ENCODE results near the gene DUSP6. TPM values are rescaled to one million over a fixed set of nuclear protein-coding genes. Genes with fewer than 3 reads are reported as not detected.

Gene DUSP6
- polyA plus RNA-seq, 1 donor from 2014 or later, result 44.3 TPM

DNA sequence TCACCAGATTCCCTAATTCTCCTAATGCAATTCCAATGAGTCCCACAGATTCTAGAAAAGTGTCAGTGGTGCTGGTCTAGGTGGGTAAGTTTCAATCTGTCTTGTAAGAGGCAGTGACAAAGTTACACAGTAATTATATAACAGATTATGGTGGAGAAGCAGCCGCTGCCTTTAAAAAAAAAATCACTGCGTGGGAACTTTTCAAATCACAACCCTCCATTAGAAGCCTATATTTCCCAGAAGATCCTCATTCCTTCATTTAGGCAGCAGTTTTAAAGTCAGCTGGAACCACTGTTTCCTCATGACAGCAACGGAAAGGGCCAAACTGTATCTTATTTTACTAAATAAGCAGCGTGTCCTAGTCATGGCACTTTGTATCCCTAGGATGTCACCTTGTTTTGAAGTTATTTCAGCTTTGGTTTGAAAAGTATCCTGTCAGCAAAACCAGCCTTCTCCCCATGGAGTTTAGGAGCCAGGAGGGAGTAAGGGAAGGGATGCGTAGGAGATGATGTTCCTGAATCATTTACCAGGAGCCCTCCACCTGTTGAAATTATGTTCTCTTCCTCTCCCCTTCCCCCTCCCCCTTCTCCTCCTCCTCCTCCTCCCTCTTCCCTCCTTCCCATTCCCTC lies 27.7 kb upstream of the DUSP6 start:
- no peak overlapping the region for H3K4me2 ChIP-seq (ENCODE audit: low read length)
- no peak for TF ChIP-seq EP300 (conservative IDR thresholded peaks at IDR 0.05; ENCODE audit: poor library complexity, severe bottlenecking)
- no peak for TF ChIP-seq TAF1 (IDR thresholded peaks at IDR 0.05; ENCODE audit: low read depth)
- TF ChIP-seq REST (IDR thresholded peaks at IDR 0.05; ENCODE audit: borderline replicate concordance), result no peak
- no peak for TF ChIP-seq POLR2AphosphoS5 (IDR thresholded peaks at IDR 0.05)
- no peak for TF ChIP-seq SMC3 (conservative IDR thresholded peaks at IDR 0.05; ENCODE audit: poor library complexity)
- TF ChIP-seq EZH2 (IDR thresholded peaks at IDR 0.05; ENCODE audit: borderline replicate concordance, insufficient read depth, low read length, poor library complexity, severe bottlenecking), result no peak
- TF ChIP-seq CTCF (IDR thresholded peaks at IDR 0.05; ENCODE audit: poor library complexity, severe bottlenecking), result no peak
- TF ChIP-seq RAD21 (conservative IDR thresholded peaks at IDR 0.05), result no peak
- TF ChIP-seq MXI1 (conservative IDR thresholded peaks at IDR 0.05; ENCODE audit: poor library complexity, severe bottlenecking), result no peak
- no peaks in the 10 kb centered on the region for H3K9me3 ChIP-seq (ENCODE audit: low read length)
- H3F3A ChIP-seq (ENCODE audit: insufficient read depth, low read length, poor library complexity, severe bottlenecking), result no peaks in the 10 kb centered on the region
- H3K4me3 ChIP-seq (ENCODE audit: low read length), result no peak overlapping the region
- no peaks in the 10 kb centered on the region for H3K9me2 ChIP-seq (ENCODE audit: insufficient read depth, low read length)
- H3K79me2 ChIP-seq (replicated peaks; ENCODE audit: insufficient read depth, low read length), result no peaks in the 10 kb centered on the region
- H3K27me3 ChIP-seq (ENCODE audit: insufficient read depth, low read depth, low read length), result no peaks in the 10 kb centered on the region
- no peak overlapping the region for H3K27ac ChIP-seq (ENCODE audit: low read length)
- no peaks in the 10 kb centered on the region for H3K36me3 ChIP-seq (ENCODE audit: insufficient read depth, low read length)
- H3K9ac ChIP-seq (ENCODE audit: low read length), result no peak overlapping the region
- H2AFZ ChIP-seq (ENCODE audit: low read depth, low read length), result no peak overlapping the region
- no peaks in the 10 kb centered on the region for H4K20me1 ChIP-seq (ENCODE audit: insufficient read depth)

DNA sequence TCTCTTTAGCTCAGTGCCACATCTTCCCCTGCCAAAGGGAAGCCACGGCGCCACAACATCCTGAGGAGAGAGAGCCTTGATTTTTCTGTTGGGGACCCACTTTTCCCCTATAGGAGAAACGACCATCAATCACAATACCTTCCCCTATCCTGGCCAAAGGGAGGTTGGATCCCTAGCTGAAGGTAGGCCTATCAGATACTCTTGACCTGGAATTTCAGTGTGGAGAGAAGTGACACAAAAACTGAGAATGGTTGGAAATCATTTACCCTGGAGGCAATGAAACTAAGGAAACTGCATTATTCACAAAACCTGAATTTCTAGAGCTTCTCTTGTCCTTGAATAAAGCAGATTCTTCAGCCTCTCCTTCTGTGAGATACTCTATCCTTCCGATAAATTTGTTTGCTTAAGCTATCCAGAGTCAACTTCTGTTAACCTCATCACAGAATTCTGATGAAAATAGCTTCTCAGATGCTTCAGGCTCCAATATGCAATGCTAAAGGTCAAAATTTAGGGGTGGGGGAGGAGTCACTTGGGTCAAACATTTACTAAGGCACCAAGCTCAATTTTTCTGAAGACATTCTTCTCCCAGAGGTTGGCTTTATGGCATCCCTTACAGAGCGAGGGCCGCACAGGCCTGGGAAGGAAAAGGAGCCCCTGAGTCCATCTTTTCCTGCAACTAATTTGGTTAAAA lies 27.0 kb upstream of the DUSP6 start:
- H4K20me1 ChIP-seq (ENCODE audit: insufficient read depth), result no peaks in the 10 kb centered on the region
- H3F3A ChIP-seq (ENCODE audit: insufficient read depth, low read length, poor library complexity, severe bottlenecking), result no peaks in the 10 kb centered on the region
- no peak overlapping the region for H2AFZ ChIP-seq (ENCODE audit: low read depth, low read length)
- no peak overlapping the region for H3K4me3 ChIP-seq (ENCODE audit: low read length)
- H3K9me3 ChIP-seq (ENCODE audit: low read length), result no peaks in the 10 kb centered on the region
- no peaks in the 10 kb centered on the region for H3K36me3 ChIP-seq (ENCODE audit: insufficient read depth, low read length)
- H3K27ac ChIP-seq (ENCODE audit: low read length), result no peak overlapping the region
- no peaks in the 10 kb centered on the region for H3K9me2 ChIP-seq (ENCODE audit: insufficient read depth, low read length)
- no peak overlapping the region for H3K9ac ChIP-seq (ENCODE audit: low read length)
- no peak for TF ChIP-seq EP300 (conservative IDR thresholded peaks at IDR 0.05; ENCODE audit: poor library complexity, severe bottlenecking)
- TF ChIP-seq POLR2AphosphoS5 (IDR thresholded peaks at IDR 0.05), result no peak
- no peak for TF ChIP-seq MXI1 (conservative IDR thresholded peaks at IDR 0.05; ENCODE audit: poor library complexity, severe bottlenecking)
- no peak for TF ChIP-seq EZH2 (IDR thresholded peaks at IDR 0.05; ENCODE audit: borderline replicate concordance, insufficient read depth, low read length, poor library complexity, severe bottlenecking)
- no peak for TF ChIP-seq RAD21 (conservative IDR thresholded peaks at IDR 0.05)
- TF ChIP-seq CTCF (IDR thresholded peaks at IDR 0.05; ENCODE audit: poor library complexity, severe bottlenecking), result no peak
- no peak for TF ChIP-seq TAF1 (IDR thresholded peaks at IDR 0.05; ENCODE audit: low read depth)
- no peak for TF ChIP-seq SMC3 (conservative IDR thresholded peaks at IDR 0.05; ENCODE audit: poor library complexity)
- TF ChIP-seq REST (IDR thresholded peaks at IDR 0.05; ENCODE audit: borderline replicate concordance), result no peak
- H3K79me2 ChIP-seq (replicated peaks; ENCODE audit: insufficient read depth, low read length), result no peaks in the 10 kb centered on the region
- H3K27me3 ChIP-seq (ENCODE audit: insufficient read depth, low read depth, low read length), result no peaks in the 10 kb centered on the region
- no peak overlapping the region for H3K4me2 ChIP-seq (ENCODE audit: low read length)

Data from neural cell (in vitro differentiated cells).